NCI-H1048 (cell line): ENCODE results near the gene CEP164.

ENCODE experiments used
- DNase-seq: peaks from one replicate; lab custom pipeline; 2025; lab: John Stamatoyannopoulos, UW

The CEP164 gene

DNA sequence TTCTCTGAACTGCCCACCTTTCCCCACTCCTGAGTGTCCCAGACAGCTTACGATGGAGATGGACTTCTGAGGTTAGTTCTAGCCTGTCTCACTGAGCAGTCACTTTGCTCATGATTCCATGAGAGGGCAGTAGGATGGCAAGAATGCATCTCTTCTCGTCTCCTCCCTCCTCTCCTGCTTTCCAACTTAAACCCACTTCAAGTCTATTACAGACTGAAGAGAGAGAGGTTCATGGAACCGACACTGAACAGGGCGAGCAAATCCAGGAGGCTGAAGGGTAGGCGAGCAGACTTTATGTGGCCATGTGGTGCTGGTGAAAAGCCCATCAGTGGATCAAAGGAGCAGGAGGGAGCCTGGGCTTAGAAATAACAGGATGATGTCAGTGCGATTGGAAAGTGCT, 38.6 kb downstream of the CEP164 start:
- no peak for DNase-seq

DNA sequence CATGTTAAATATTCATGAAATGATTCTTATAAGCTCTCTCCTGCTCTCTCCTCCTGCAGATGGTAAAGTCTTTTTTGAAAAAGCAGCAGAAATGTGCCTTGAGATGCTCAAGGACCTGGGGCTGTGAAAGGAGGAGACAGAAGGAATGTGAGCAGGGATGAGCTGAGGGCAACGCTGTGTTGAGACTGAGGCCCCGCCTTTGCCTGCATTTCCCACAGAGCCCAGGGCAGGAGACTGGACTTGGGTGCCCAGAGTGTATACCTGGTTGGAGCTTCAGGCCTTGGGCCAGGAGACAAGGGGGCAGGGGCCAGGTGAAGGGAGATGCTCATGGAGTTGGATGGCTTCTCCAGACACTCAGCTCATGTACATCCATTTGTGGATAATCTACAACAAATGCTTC, 39.2 kb downstream of the CEP164 start:
- DNase-seq = no peak

DNA sequence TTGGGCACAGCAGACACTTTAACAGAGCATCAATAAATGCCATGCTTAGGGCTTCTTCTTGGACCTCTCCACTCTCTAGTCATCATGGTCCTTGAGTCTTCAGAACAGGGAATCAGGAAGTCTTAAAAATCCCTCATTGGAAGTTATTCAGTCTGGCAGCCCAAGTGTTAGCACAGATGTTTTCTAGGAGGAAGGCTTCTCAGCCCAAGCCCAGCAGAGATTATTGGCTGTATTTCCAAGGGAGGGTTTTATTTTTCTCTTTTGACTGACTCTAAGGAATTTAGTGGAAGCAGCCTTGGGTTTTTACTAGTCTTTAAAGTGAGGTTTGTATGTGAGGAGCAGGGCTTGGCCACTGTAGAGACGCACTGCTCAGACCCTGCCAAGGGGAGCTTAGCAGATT, 41.9 kb downstream of the CEP164 start:
- DNase-seq = no peak

DNA sequence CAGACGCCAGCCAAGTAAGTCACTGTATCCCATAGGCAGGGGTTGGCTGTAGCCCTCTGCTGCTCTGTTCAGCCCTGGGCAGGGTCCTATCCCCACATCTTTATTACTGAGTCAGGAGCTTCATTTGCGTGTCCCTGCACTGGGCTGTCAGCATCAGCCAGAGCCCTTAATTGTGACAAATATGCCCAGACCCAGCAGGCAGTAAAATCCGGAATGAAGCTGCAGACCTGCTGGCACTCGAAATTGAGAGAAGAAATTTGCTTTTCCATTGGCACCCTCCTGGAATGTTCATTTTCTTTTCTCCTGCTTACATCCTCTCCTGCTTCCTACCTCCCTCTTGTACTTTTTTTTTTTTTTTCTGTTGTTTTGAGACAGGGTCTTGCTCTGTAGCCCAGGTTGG, 43.8 kb downstream of the CEP164 start:
- no peak for DNase-seq

DNA sequence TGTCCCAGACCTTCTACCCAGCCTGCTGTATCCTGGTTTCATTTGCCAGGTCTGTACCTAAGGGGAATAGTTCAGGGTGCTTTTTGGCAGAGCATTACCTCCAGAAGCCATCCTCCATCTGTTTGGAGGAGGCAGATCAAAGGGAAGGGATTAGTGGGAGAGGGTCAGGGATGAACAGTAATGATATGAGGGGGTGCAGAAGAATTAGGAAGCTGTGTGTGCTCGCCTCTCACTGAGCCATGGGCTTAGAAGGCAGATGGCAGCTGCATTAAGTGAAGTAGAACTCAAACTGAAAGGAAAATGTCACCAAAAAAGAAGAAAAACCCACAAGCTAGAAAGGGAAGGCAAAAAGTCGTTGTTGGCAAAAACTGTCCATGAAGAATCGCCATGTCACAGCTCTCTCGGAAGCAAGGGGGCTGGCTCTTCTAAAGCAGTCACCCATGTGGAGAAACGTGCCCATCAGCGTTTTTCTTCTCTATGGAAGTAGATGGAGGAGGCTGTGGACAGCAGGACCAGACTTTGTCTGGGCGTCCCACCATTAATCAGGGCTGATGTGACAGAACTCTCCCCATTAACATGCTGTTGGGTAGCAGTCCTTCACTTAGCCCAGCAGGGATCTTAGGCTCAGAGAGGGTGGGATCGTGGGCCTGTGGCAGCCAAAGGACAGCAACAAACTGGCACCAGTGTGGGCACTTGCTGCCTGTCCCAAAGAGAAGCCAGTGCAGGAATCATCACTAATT, 46.8 kb downstream of the CEP164 start:
- no peak for DNase-seq

DNA sequence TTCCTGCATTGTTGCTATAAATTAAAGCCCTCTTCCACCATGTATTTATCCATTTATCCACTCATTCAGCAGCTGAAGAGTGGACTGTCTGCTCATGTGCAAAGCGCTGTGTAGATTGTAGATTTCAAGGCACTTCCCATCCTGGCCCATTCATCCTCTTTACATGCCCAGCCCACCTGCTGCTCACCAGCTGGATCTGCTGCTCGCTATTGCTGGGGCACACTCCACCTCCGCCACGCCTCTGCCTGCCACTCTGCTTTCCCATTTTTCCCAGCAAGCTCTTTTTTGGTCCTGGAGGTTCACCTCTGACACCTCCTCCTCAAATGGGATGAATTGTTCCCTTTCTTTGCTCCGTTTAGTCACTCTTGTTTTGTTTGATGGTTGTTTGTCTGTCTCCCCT, 48.3 kb downstream of the CEP164 start:
- DNase-seq = no peak

DNA sequence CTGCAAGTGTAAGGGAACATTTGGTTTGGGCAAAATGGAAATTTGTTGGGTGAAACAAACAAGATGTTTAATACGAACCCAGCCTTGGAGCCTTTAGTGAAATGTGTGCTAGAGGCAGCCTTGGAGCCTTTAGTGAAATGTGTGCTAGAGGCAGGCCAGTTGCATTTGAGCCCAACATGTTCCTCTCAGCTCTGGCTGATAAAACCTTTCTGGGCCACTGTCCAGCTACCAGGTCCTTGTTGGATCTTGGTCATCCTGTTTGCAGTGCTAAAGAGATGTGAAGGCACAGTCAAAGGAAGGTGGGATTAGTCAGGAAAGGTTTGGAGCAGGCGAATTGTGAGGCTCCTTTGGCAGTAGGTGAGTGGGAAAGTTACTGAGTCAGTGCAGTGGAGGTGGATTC, 48.9 kb downstream of the CEP164 start:
- DNase-seq = no peak

DNA sequence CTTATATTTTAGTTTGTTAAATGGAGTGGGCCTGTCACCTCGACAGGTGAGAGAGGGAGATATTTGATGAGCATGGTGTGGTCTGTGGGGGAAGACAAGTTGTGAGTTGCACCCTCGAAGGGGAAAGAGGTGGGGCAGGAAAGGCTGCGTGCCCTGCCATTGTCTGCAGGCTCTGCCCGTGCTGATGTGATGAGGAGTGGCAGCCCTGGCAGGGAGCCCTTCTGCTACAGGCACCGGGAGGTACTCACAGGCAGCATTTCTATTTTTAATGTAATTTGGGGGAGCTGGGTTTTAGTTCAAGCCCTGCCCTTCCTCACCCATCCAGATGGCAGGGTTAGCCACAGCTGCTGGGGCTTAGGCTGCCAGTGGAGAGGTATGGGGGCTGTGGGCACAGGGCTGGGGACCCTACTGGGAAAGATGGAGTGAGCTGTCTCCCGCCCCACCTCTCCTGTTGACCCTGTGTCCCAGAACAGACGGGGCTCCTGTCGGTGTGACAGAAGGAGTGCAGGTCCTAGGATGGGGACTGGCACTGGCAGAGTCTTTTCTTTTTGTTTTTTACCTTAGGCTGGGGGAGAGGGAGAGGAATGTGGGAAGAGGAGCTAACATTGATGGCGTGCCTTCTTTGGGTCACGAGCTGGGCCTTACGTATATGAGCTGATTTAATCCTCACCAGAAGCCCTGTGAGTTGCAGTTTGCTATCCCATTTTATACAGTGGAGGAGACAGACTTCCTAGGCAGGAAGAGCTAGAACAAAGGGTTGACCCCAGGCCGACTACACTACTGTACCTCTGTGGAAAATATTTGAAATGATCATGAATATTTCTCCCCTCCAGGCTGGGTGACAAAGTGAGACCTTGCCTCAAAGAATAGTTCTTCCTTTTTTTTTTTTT, 51.6 kb downstream of the CEP164 start:
- DNase-seq = no peak

DNA sequence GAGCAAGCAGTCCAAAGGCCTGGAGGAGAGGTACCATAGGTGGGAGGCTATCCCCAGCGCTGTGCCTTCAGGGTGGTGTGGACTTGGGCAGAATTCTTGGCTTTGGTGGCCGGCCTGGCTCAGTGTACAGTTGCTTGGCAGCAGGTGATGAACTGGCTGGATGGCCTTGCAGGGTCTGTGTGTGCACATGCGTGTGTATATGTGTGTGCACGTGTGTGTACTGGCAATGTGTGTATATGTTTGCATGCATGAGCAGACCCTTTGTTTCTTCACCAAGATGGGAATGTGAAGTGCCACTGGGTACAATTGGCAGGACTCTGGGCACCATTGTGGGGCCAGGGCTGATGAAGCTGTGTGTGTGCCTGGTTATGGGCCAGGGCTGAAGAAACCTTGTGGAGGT, 53.0 kb downstream of the CEP164 start:
- no peak for DNase-seq

DNA sequence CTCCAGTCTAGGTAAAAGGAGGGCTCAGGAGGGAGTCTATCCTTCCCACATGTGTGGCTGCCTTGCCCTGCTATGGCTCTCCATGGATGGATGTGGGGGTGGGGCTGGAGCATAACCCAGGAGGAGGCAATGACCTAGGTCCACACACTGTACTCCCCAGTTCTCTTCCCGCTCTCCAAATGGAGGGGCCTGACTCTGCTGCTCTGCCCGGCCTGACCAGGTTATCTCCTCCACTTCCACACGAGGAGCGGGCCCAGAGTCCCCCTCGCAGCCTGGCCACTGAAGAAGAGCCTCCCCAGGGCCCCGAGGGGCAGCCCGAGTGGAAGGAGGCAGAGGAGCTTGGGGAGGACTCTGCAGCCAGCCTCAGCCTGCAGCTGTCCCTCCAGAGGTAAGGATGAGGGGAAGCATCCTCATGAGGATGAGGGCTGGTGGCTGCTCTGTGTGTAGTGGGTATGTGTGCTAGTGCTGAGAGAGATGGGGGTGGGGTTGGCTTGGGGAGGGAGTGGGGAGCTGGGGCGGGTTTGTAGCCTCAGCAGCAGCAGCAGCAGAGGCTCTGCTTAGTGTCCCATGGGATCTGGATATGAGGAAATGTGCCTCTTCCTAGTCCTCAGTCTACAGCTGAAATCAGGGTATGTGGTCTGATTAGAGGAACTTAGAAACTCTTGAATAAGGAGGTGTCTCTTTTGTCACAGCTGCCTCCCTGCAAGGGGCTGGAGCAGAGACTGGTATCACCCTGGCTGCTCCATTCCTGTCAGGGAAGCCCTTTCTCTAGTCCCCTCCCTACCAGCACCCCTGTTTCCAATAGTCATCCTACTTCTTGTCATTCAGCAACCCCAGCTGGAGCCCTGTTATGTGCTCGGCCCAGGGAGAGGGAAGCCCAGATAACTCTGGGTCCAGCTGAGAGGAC, 54.1 kb downstream of the CEP164 start:
- no peak for DNase-seq

DNA sequence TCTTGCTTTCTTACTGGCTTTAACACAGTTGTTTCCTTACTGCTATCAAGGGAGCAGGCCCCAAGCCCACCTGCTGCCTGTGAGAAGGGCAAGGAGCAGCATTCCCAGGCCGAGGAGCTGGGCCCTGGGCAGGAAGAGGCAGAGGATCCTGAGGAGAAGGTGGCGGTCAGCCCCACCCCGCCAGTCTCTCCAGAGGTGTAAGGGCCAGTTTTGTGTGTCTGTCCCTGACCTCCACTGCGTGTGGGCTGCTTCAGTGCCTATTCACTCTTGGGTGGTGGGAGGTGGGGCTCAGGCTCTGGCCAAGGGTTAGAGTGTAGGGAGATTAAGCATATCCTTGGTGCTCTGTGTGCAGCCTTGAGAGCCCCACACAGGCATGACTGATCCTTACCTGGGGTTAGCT, 55.1 kb downstream of the CEP164 start:
- DNase-seq = no peak

DNA sequence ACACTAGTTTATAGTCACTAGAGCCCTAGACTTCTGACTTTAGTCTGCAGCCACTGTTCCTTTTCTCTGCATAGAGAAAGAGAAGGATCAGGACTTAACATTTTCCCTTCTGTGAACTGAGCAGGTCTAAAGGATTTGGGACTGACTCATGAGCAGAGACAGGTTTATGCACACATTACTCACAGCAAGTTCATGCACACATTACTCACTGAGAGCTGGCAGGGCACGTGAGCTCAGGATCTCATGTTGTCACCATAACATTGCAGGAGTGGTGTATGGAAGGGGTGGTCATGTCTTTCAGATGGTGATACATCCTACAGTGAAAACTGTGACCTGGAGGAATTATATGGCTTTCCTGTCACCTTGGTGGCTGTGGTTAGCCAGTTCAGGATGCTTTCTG, 56.4 kb downstream of the CEP164 start:
- DNase-seq = no peak

DNA sequence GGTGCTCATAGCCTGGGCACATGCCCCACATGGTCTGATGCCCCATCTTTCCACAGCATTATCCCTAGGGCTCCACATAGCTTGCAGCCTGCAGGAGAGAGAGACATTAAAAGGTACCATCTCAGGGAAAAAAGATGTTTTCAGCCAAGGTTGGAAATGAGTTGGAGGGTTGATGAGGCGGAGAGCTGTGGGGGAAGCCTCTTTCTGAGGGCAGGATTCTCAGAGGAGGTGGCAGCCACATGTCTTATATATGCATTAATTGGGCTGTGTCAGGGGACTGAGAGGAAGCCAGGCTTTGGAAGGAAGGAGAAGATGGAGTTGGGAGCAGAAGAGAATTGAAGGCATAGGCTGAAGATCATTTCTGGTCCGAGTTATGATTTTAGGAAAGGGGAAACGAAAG, 57.8 kb downstream of the CEP164 start:
- DNase-seq = no peak

DNA sequence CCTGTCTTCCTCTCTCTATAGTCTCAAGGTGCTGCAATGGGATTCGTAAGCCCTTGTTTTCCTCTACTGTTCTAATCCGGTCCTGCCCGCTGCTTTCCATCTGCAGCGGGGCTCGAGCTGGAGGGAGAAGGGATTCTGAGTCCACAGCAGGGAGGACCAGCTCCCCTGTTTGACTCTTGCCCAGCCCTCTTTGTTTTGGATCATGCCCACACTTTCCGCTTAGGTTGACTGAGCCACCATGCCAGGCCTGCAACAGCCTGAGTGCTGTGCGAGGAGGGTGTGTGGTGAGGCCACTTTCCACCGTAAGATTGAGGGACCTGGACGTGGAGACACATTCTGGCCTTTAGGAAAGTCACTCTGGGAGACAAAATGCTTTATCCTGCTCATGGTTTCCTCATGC, 58.3 kb downstream of the CEP164 start:
- DNase-seq = no peak

DNA sequence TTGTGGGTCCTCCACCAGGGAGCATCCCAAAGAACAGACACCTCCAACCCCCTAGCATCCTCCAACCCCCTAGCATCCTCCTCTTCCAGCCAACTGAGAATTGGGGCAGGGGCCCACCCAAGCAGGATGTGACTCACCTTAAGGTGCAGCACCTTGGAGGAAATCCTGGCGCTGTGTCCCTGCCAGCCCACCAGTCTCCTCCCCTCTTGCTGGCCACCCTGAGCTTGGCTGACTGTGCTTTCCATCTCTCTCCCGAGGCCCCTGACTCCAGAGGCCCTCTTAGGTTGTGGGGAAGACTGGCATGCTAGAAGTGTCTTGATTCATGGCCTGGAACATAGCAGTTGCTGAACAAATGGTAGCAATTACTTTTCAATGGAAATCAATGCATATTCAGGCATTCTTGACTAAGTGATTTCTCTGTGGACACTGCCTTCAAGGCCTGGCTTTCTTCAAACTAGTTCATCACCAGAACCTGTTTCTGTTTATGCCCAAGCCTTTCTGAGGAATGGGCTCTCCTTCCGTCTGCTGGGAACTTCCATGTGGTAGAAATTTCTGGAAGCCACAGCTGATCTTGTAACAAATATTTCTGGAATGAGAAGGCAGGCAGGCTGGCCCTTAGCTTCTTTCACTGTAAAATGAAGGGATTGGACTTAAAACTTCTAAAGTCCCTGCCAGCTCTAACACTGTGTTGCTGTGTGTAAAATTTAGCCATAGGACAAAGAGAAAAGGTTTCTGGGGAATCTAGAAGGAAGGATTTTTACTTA, 60.5 kb downstream of the CEP164 start:
- DNase-seq = no peak

DNA sequence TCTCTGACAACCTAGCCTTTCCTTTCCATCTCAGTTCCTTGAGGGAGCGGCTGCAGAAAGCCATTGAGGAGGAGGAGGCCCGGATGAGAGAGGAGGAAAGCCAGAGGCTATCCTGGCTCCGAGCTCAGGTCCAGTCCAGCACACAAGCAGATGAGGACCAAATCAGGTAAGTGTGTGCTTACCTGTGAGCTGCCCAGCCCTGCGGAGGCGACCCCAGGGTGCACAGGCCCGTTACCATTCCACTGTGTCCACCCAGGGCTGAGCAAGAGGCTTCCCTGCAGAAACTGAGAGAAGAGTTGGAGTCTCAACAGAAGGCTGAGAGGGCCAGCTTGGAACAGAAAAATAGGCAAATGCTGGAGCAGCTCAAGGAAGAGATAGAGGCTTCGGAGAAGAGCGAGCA, 63.1 kb downstream of the CEP164 start:
- DNase-seq = no peak

DNA sequence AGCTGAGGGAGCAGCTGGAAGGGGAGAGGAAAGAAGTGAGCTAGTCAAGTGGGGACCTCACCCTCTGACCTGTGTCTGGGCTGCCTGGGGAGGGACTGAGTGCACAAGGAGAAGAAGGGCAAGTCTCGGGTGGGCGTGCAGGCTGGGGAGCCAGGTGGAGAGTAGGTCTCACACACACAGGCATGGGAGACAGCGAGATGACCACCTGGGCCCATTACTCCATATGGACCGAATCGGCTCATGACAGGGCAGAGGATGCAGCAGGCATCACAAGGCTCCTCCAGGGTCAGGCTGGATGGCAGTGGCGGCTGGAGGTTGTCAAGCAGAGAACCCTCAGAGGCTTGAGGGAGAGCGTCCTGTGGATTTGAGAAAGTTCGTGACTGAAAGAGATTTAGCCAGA, 63.5 kb downstream of the CEP164 start:
- no peak for DNase-seq

DNA sequence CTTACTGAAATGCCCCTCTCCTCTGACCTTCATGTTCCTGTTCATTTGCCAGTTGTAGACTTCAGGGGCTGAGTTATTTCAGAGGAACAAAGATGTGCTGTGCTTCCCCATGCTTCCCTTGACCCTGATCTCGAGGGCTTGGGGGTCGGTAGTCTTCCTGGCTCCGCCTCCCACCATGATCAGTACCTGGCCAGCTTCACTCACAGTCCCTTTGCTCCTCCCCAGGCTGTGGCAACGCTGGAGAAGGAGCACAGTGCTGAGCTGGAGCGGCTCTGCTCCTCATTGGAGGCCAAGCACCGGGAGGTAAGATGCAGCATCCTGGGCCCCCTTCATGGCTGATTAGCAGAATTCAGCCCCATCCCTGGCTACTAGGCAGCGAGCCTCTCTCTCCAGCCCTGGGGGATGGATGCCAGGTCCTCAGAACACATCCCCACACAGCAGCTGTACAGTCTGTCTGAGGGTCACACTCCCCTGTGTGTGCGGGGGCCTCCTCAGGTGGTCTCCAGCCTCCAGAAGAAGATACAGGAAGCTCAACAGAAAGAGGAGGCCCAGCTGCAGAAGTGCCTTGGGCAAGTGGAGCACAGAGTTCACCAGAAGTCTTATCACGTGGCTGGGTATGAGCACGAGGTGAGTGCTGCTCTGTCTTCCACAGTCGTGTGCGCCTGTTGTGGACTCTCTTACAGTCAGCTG, 64.5 kb downstream of the CEP164 start:
- DNase-seq = no peak

DNA sequence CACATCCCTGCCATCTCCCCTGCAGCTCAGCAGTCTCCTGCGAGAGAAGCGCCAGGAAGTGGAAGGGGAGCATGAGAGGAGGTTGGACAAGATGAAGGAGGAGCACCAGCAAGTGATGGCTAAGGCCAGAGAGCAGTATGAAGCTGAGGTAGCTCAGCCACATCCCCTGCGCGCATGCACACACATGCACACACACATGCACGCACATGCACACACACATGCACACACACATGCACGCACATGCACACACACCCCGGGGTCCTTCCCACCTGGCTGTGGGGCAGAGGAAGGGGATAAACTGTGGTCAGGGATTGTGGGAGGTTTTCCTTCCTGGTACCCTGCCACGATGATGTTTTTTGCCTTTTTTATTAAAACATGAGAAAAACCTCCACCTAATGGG, 65.3 kb downstream of the CEP164 start:
- no peak for DNase-seq

DNA sequence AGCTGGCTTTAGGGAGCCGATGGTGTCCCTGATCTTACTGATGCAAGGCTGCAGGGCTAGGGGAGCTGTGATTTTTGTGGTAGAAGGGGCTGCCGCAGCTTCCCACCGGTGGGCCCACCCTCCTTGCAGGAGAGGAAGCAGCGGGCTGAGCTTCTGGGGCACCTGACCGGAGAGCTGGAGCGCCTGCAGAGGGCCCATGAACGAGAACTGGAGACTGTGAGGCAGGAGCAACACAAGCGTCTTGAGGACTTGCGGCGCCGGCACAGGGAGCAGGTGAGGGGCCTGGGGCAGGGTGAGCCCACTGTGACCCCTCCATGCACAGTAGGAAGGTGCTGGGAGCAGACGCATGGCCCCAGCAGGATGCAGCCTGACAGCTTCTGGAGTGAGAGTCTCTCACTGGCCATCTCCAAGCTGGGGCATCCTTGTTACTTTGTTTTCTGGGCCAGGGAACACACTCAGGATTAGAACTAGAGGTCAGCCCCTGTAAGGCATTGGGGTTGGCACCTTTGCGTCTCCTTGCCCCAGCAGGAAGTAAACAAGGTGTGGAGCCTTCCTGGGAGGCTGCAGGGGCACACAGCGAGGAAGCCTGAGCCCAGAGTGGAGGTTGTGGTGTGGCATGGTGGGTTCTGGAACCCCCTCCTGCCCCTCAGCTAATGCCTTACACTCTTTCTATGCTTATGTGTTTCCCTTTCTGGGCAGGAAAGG, 66.7 kb downstream of the CEP164 start:
- no peak for DNase-seq

DNA sequence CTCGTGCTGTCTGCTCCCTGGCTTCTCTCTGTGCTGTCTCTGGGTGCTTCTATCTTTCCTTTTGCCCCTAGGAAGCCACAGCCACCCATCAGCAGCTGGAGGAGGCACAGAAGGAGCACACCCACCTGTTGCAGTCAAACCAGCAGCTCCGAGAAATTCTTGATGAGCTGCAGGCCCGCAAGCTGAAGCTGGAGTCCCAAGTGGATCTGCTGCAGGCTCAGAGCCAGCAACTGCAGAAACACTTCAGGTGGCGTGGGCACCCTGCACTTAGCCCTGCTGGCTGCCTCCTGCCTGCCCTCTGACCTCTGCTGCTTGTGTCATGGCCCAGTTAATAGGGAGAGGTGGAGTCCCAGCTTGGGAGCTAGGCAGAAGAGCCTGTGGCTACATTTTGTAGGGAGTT, 67.8 kb downstream of the CEP164 start:
- no peak for DNase-seq
